ENCODE measurements around the gene HS2ST1.

GRCh38 chr1:86950712-86951419, 36.4 kb downstream of the HS2ST1 start:
- no peak for TF ChIP-seq POLR2A (IDR thresholded peaks at IDR 0.05; ENCODE audit: extremely low read depth, insufficient read length)
- TF ChIP-seq CTCF (IDR thresholded peaks at IDR 0.05; ENCODE audit: low read depth, low read length) = no peak
- TF ChIP-seq MYC (IDR thresholded peaks at IDR 0.05; ENCODE audit: low read depth, low read length) = no peak
- TF ChIP-seq MAX (IDR thresholded peaks at IDR 0.05; ENCODE audit: low read depth, low read length) = no peak

Data from NB4 (cell line).